HepG2 (cell line): Measurements from ENCODE around the gene TBX3. TPM values are rescaled to one million over a fixed set of nuclear protein-coding genes. Genes with fewer than 3 reads are reported as not detected.

Source experiments
- ATAC-seq: fragments of 200-7000 bp; cut with Tn5 transposase; 3 replicates; pipeline ENCODE4 v1.9.1; 2020; ENCODE audit warnings: mild to moderate bottlenecking, moderate library complexity
- BruUV-seq: library from RNA; stranded (reverse); fragments of 400-500 nt; replicated peaks from 2 replicates; lab custom pipeline; 2021; lab: Mats Ljungman, UMichigan
- CTCF ChIA-PET: fragments of 300-600 bp; formaldehyde crosslinking; extraction: SDS; loops from one replicate; lab custom pipeline; 2021; ENCODE audit warnings: low total read pairs, inconsistent platforms, low intra/inter-chr PET ratio; lab: Yijun Ruan, JAX
- POLR2A ChIA-PET: fragments of 350-600 bp; sonication (Branson Sonifier 250); formaldehyde crosslinking; loops from one replicate; lab custom pipeline; 2020; ENCODE audit warnings: antibody characterized with exemption, inconsistent platforms; lab: Yijun Ruan, JAX
- DNase-seq: peaks from one replicate; pipeline ENCODE4 v3.0.0-alpha.2; 2015; ENCODE audit warnings: low spot score
- FAIRE-seq: peaks from 3 replicates; lab custom pipeline; 2011; peaks lifted over from hg19 to GRCh38; lab: Jason Lieb, UNC
- H2AFZ ChIP-seq: one replicate; pipeline ENCODE4 v1.6.1; 2011; ENCODE audit warnings: low read length, inconsistent platforms
- H3K27ac ChIP-seq: fragments of 300-600 bp; 3 replicates; pipeline ENCODE4 v1.8.0; 2011; ENCODE audit warnings: mixed run types, mild to moderate bottlenecking, mixed read lengths, low read length, inconsistent platforms; ENCODE audit not compliant: insufficient read depth; ENCODE audit errors: extremely low read length
- H3K27me3 ChIP-seq, 2 experiments: fragments of 200-600 bp in 1 of 2; 2 replicates in 1 of 2; 3 replicates in 1 of 2; pipeline versions ENCODE4 v1.6.0 to v1.8.0; 2011; ENCODE audit warnings: low read length in 2 of 2, mild to moderate bottlenecking in 2 of 2, moderate library complexity in 2 of 2, inconsistent platforms in 1 of 2; ENCODE audit not compliant: insufficient read depth in 2 of 2, control insufficient read depth in 1 of 2
- H3K36me3 ChIP-seq, 2 experiments: fragments of 200-600 bp in 1 of 2; replicated peaks in 1 of 2; 2 replicates in 1 of 2; 3 replicates in 1 of 2; pipeline versions ENCODE4 v1.5.1 to v1.8.0; 2011; ENCODE audit warnings: low read length in 2 of 2, inconsistent platforms in 1 of 2; ENCODE audit not compliant: insufficient read depth in 2 of 2, control insufficient read depth in 1 of 2
- H3K4me1 ChIP-seq: 2 replicates; pipeline ENCODE4 v1.5.1; 2012; ENCODE audit warnings: low read length, inconsistent platforms; ENCODE audit not compliant: insufficient read depth
- H3K4me2 ChIP-seq: 2 replicates; pipeline ENCODE4 v1.6.0; 2011; ENCODE audit warnings: low read depth, low read length, inconsistent platforms
- H3K4me3 ChIP-seq, 3 experiments: fragments of 200-600 bp in 1 of 3; sonication (generic), shearing (Covaris generic) in 1 of 3; replicated peaks in 1 of 3; 2 replicates each; pipeline ENCODE4 v1.5.1; 2011 to 2016; ENCODE audit warnings: low read length in 3 of 3, inconsistent platforms in 2 of 3, low read depth in 2 of 3, mild to moderate bottlenecking in 2 of 3, control low read depth in 1 of 3, mixed read lengths in 1 of 3; ENCODE audit not compliant: insufficient read depth in 1 of 3
- H3K79me2 ChIP-seq: one replicate; pipeline ENCODE4 v1.6.1; 2011; ENCODE audit warnings: low read length, inconsistent platforms; ENCODE audit not compliant: insufficient read depth
- H3K9ac ChIP-seq: 2 replicates; pipeline ENCODE4 v1.6.0; 2011; ENCODE audit warnings: mild to moderate bottlenecking, low read depth, low read length, inconsistent platforms; ENCODE audit not compliant: insufficient read depth
- H3K9me3 ChIP-seq: 2 replicates; pipeline ENCODE4 v1.5.1; 2012; ENCODE audit warnings: mild to moderate bottlenecking, low read length
- H4K20me1 ChIP-seq: 2 replicates; pipeline ENCODE4 v1.6.0; 2011; ENCODE audit warnings: inconsistent platforms, mild to moderate bottlenecking, low read length, moderate library complexity; ENCODE audit not compliant: insufficient read depth
- PRPF4 ChIP-seq: fragments of 200-400 bp; formaldehyde crosslinking; IDR thresholded peaks from 2 replicates; pipeline ENCODE4 v1.6.1; 2016; ENCODE audit warnings: low read length, low read depth; ENCODE audit not compliant: poor library complexity, severe bottlenecking
- RAD51 ChIP-seq: fragments of 450-650 bp; IDR thresholded peaks from 2 replicates; pipeline ENCODE4 v1.6.1; 2016; ENCODE audit warnings: borderline replicate concordance
- STAT5B ChIP-seq: sonication (generic); formaldehyde crosslinking; IDR thresholded peaks from 2 replicates; pipeline ENCODE4 v1.4.0; 2020; ENCODE audit warnings: missing genetic modification reagents
- SUZ12 ChIP-seq: fragments of 150-350 bp; IDR thresholded peaks from 2 replicates; pipeline ENCODE4 v1.6.1; 2014; ENCODE audit warnings: low read depth, low read length
- ZNF564 ChIP-seq: sonication (generic); formaldehyde crosslinking; IDR thresholded peaks from 2 replicates; pipeline ENCODE4 v1.8.1; 2023; ENCODE audit warnings: mild to moderate bottlenecking, missing genetic modification reagents
- ZNF644 ChIP-seq: IDR thresholded peaks from 2 replicates; pipeline ENCODE4 v1.6.1; 2016; ENCODE audit warnings: low read depth
- ZNF724P ChIP-seq: sonication (generic); formaldehyde crosslinking; IDR thresholded peaks from 2 replicates; pipeline ENCODE4 v1.8.0; 2022; ENCODE audit warnings: missing genetic modification reagents, borderline replicate concordance
- WGBS: methylation state at CpG from one replicate; pipeline ENCODE4 v1.1.6; 2017; ENCODE audit warnings: low lambda C conversion rate; 5-methylcytosine and 5-hydroxymethylcytosine counted together
- in situ Hi-C: cut with HindIII; loops from 2 replicates; pipeline ENCODE4 v1.10.0; 2017; ENCODE audit warnings: low pct_unique_long_range_greater_than_20kb; ENCODE audit not compliant: extremely low pct_ligation_motif_present
- intact Hi-C: fragments of 100-400 bp; cut with micrococcal nuclease; formaldehyde crosslinking; loops from one replicate; pipeline ENCODE4 v1.10.0; 2022; ENCODE audit not compliant: unreplicated experiment
- polyA plus RNA-seq, 8 experiments: library from polyadenylated mRNA; depleted of rRNA in 3 of 8; stranded (reverse) in 7 of 8; unstranded in 1 of 8; fragments of >200 nt; fragmentation: Illumina TruSeq in 4 of 8; extraction: Trizol in 4 of 8; gene quantifications; 2 replicates each; pipeline versions ENCODE4 v1.2.1 to v1.2.3, GENCODE V29; 2011 to 2016; ENCODE audit warnings: low read depth in 4 of 8, missing spikeins in 1 of 8, mixed read lengths in 1 of 8; ENCODE audit not compliant: insufficient read depth in 1 of 8
- total RNA-seq, 5 experiments: library from RNA; depleted of rRNA; stranded (reverse); fragments of >200 nt; fragmentation: Illumina TruSeq; extraction: Trizol; gene quantifications; 2 replicates each; pipeline ENCODE4 v1.2.3, GENCODE V29; 2016; ENCODE audit warnings: low read depth in 1 of 5
- TF ChIP-seq, protein P1 (sequence below): sonication (generic); formaldehyde crosslinking; IDR thresholded peaks from 2 replicates; pipeline ENCODE4 v1.4.0; 2020; ENCODE audit warnings: mild to moderate bottlenecking, missing genetic modification reagents

Gene TBX3
- total and polyA plus RNA-seq, 2 of the 13 experiments (the other 11 are each of a cell fraction or from before 2014, with no cell fraction given): 27.1 to 42.4 TPM

DNA sequence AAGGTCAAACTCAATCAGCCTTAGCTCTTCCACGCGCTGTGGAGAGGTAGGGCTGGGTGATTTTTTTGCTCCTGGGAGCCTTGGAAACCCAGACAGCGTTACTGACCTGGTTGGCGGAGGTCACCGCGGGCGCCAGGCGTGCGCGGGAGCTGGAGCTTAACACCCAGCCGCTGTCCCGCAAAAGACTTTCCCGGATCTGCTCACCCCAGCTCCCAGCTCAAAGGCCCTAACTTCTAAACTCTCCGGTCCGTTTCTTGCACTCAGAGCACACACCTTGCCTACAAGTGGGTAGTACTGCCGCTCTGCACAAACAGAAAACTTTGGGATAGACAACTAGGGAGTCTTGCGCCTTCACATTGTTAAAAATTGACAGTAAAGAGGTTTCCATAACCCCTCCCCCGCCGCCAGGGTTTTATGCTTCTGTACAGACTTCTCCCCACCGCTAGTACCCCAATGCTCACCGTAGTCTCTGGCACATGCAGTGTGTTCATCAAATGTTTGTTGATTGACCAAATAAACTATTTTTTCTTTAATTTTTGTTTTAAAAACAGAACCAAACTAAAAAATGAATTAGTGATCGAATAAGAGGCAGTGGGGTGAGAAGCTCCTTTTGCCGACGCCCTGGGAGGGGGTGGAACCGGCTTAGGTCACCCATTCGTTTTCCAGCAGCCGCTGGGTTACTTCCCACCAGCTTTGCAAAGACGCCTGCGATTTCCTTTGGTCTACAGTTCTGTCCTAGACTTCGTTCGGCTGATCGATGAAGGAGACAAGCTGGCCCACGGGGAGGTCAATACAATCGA lies 12.7 kb upstream of the TBX3 start:
- in situ Hi-C loops: no loop called here

DNA sequence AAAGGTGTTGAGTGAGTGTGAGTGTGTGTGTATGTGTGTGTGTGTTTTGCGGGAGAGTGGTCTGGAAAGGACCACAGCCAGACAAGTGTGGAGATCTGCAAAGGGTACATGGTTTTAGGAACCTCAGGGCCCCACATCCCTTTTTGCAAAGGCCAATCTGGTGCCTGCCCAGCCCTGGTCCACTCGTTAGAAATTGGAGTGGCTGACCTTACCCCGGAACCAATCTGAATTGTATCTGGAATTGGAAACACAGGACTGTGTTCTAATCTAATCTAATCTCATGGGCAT lies 11.3 kb upstream of the TBX3 start:
- no peak overlapping the region for H2AFZ ChIP-seq
- in situ Hi-C loops (no loop called here), intact Hi-C loops (no loop called here)
- peaks cover 21% of the 10 kb centered on the region for H3K4me1 ChIP-seq
- no peak overlapping the region for H3K27ac ChIP-seq
- ATAC-seq (no peak), FAIRE-seq (no peak), DNase-seq (no peak)
- no peaks in the 10 kb centered on the region for H3K36me3 ChIP-seq
- no peak overlapping the region for H3K4me3 ChIP-seq
- no TSS peak for BruUV-seq
- no peaks in the 10 kb centered on the region for H3K9me3 ChIP-seq
- TF ChIP-seq RAD51 (no peak), STAT5B (CRISPR knock-in tag) (no peak), ZNF564 (CRISPR knock-in tag) (no peak)
- TF ChIP-seq, protein P1, sequence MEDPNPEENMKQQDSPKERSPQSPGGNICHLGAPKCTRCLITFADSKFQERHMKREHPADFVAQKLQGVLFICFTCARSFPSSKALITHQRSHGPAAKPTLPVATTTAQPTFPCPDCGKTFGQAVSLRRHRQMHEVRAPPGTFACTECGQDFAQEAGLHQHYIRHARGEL: no peak
- CTCF ChIA-PET: no interaction called here
- H4K20me1 ChIP-seq: no peaks in the 10 kb centered on the region
- no peak overlapping the region for H3K4me2 ChIP-seq
- WGBS: 91% methylated on average over 3 of the region's 3 CpGs
- no peaks in the 10 kb centered on the region for H3K79me2 ChIP-seq
- H3K27me3 ChIP-seq: no peaks in the 10 kb centered on the region
- no peak overlapping the region for H3K9ac ChIP-seq
- POLR2A ChIA-PET: no interaction called here

More for the DNA sequence above, 12.7 kb upstream of the TBX3 start:
- Histone ChIP-seq H3K9me3 (no peaks in the 10 kb centered on the region), H3K79me2 (no peaks in the 10 kb centered on the region), H3K27ac (no peak overlapping the region), H3K9ac (no peak overlapping the region), H3K36me3 (no peaks in the 10 kb centered on the region), H3K27me3 (no peaks in the 10 kb centered on the region), H3K4me1 (peaks cover 21% of the 10 kb centered on the region), H2AFZ (no peak overlapping the region), H4K20me1 (no peaks in the 10 kb centered on the region), H3K4me3 (no peak overlapping the region), H3K4me2 (no peak overlapping the region)
- DNase-seq (no peak), FAIRE-seq (no peak), ATAC-seq (no peak)
- WGBS: 94% methylated on average over 31 of the region's 34 CpGs
- CTCF ChIA-PET: no interaction called here
- BruUV-seq: no TSS peak
- TF ChIP-seq PRPF4 (peak; percentile 74), ZNF724P (CRISPR knock-in tag) (no peak), SUZ12 (no peak), ZNF644 (CRISPR knock-in tag) (no peak)
- intact Hi-C loops: no loop called here
- POLR2A ChIA-PET: no interaction called here
